GM19099 (cell line): ENCODE data around the gene ZSWIM7.

Experiments used
- POLR2A ChIP-seq: IDR thresholded peaks from 3 replicates; pipeline ENCODE4 v1.6.1; 2011; ENCODE audit warnings: low read depth; ENCODE audit not compliant: insufficient read length; ENCODE audit errors: extremely low read depth

The ZSWIM7 gene

GRCh38 chr17:15952048-15952532, 47.4 kb downstream of the ZSWIM7 start:
- TF ChIP-seq POLR2A: no peak

GRCh38 chr17:15951368-15952047, 48.0 kb downstream of the ZSWIM7 start:
- TF ChIP-seq POLR2A: no peak

- TF ChIP-seq POLR2A: no peak
Observed at GRCh38 chr17:15947976-15948752, 51.3 kb downstream of the ZSWIM7 start.

- no peak for TF ChIP-seq POLR2A
Observed at GRCh38 chr17:15947271-15947670, 52.2 kb downstream of the ZSWIM7 start.

- TF ChIP-seq POLR2A: no peak
Observed at GRCh38 chr17:15946611-15947120, 52.8 kb downstream of the ZSWIM7 start.

GRCh38 chr17:15945527-15946191, 53.8 kb downstream of the ZSWIM7 start:
- no peak for TF ChIP-seq POLR2A

- TF ChIP-seq POLR2A: no peak
Observed at GRCh38 chr17:15944759-15945526, 54.6 kb downstream of the ZSWIM7 start, which contains the start of gene ADORA2B. ADORA2B (plus strand) TSS chr17:15945130; CDS start chr17:15945249, 119 bp downstream.

- TF ChIP-seq POLR2A: no peak
Observed at GRCh38 chr17:15943971-15944758, 55.3 kb downstream of the ZSWIM7 start.

GRCh38 chr17:15942207-15942833, 57.2 kb downstream of the ZSWIM7 start:
- no peak for TF ChIP-seq POLR2A

GRCh38 chr17:15941781-15942180, 57.7 kb downstream of the ZSWIM7 start:
- no peak for TF ChIP-seq POLR2A

GRCh38 chr17:15935891-15936290, 63.6 kb downstream of the ZSWIM7 start:
- TF ChIP-seq POLR2A: no peak

- TF ChIP-seq POLR2A: no peak
Observed at GRCh38 chr17:15934866-15935265, 64.6 kb downstream of the ZSWIM7 start.

- TF ChIP-seq POLR2A: no peak
Observed at GRCh38 chr17:15931394-15931793, 68.1 kb downstream of the ZSWIM7 start.
